NK-92 (cell line): Measurements from ENCODE around the gene JDP2.

ENCODE experiments used
- DNase-seq: peaks from one replicate; lab custom pipeline; 2025; ENCODE audit not compliant: unreplicated experiment; lab: John Stamatoyannopoulos, UW

JDP2 gene

DNA sequence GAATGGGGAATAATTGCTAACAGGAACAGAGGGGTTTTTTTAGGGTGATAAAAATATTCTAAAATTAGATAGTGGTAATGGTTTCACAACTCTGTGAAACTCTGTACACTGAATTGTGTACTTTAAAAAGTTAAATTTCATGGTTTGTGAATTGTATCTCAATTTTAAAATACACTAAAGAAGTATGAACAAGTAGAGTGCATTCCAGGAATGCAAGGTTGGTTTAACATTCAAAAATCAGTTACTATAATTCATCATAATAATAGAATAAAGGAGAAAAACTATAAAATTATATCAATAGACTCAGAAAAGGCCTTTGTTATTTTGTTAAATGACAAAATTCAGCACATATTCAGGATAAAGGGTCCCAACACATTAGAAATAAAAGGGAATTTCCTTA is 83.4 kb downstream of the JDP2 start:
- no peak for DNase-seq

DNA sequence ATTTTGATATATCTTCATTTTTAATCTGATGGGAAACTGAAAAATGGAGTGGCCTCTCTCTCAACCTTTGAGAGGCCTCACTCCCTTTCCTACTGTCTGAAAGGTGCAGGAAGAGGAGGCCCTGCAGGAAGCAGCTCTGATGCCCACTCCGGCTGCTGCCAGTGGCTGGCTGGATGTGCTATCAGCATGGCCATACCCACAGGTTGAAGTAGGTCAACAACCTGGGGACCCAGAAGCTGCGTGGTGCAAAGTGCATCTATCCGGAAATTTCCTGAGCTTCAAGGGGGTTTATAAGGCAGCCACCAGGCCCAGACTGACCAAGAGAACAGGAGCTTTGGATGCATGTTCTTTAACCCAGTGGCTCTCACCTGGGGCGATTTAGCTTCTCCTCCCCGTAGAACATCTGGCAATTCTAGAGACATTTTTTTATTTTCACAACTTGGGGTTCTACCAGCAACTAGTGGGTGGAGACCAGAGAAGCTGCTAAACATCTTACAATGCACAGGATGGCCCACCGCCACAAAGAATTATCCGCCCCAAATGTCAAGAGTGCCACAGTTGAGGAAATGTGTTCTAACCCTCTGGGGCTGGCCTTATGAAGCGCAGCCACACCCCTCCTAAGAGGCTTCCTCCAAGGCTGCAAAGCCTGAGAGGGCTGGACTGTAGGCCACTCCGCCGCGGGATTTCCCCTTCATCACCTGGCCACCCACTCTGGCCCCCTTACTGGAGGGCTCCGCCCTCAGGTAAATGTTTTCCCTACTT is 86.3 kb downstream of the JDP2 start:
- DNase-seq = no peak

DNA sequence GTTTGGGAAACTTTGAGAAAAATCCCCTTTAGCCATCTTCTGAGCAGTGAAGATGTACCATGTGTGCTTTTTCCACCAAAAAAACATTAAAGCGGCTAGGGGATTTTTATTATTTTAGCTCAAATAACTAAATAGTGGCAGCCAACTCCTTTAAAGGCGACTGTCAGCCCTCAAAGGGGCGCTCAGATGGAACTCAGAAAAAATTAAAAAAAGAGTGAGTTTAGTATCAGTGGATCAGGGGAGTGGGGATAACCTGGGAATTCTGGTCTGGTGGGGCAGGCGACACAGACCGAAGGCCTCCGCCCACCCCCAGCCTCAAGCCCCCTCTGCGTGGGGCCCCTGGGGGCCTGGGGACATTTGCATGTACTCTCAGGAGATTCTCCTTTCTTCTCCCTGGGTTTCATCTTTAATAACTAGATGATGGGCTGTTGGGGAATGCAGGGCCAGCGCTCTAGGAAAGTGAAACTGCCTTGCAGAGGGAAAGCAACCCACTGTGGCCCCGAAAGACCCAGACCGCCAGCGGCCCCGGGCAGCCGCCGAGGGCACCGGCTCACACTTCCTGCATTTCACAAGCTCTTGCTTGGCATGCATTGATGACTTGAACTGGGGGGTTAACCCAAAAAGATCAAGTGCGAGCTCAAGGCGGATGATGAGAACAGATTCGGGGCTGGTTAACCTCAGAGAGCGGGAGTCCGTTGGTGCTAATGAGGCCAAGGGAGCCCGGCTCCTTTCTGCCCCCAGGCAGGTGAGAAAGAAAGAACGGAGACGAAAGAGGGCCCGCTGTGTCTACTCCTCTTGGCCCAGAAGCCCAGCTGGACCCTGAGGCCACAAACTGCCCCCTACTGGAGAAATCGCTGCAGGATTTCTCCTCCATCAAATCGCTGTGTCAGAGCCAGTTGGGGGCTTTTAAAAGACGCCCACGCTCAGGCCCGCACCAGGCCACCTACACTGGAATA is 87.1 kb downstream of the JDP2 start:
- no peak for DNase-seq

DNA sequence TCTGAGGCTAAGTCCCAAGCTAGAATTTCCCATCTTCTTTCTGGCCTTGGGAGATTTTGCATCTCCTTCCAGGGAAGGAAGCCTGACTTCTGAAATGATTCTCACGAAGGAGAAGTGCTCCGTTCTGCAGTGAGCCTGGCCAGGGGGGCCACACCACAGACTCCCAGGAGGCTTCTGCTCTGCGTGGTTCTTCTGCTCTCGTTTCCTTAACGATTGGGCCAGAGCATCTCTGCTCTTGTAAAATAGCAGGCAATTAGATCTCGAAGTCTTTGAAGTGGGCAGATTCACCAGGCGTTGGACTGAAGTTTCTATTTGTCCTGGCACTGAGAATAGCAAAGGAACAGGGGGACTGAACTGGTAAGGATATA is 87.8 kb downstream of the JDP2 start:
- DNase-seq = no peak

DNA sequence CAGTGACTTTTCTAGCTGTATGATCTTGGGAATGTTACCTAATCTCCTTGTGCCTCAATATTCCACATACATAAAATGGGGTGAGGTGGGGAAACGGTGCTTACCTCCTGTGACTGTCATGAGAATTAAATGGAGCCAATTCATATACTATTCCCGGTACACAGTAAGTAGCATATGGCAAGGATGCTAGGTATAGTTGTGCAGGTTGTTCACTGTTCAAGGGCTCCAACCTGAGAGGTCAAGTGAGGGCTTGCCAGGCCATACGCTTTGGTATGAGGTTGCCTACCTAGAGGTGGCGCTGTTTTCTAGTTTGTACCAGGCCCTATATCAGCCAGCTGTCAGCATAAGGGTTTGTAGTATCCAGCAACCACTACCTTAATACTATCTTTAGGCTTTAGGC is 90.8 kb downstream of the JDP2 start:
- DNase-seq = no peak

DNA sequence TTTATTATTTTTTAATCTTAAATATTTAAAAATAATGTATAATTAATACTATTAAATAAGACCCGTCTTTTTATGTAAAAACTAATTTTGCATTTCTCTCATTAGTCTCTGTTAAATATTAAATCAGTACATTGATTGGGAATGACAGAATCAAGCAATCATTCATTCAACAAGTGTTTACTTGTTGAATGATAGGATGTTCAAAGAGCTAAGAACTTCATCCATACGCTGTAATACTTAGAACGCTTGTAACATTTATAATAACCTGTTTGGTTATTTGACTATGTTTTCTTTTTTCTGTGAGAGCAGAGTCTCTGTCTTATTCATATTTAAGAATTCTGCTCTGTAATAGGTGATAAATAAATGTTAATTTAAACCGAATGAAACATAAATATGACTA is 91.6 kb downstream of the JDP2 start:
- no peak for DNase-seq

DNA sequence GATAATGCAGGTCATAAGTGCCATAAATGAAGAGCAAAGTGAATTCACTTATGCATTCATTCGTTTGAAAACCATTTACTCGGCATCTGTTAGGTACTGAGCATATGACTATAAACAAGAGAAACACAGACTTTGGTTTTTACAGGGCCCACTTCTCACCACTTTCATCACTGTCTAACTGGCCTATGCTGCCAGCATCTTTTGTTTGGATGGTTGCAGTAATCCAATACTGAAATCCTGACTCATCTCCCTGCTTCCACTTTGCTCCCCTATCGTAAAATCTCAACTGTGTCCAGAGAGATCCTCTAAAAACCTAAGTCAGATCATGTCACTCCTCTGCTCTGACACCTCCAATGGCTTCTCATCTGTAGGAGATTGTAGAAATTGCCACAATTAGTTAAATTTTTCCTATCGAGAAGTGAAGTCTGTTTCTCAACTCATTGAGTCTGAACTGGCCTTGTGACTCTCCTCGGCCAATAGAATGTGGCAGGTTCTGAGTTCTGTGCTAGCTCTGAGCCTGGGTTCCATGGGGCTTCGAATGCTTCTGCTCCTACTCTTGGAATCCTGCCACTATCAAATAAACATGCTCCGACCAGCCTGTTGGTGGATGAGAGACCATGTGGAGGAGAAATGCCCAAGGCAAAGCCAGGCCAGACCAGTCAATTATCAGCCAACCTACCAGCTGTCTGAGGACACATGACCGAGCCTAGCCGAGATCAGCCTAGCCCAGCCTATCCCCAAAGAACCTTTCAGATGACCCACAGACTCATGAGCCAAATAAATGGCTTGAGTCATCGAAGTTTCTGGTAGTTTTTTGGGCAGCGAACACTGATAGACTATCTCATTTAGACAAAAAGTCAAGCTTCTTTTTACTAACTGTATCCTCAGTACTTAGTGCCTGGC is 92.3 kb downstream of the JDP2 start:
- DNase-seq = no peak

DNA sequence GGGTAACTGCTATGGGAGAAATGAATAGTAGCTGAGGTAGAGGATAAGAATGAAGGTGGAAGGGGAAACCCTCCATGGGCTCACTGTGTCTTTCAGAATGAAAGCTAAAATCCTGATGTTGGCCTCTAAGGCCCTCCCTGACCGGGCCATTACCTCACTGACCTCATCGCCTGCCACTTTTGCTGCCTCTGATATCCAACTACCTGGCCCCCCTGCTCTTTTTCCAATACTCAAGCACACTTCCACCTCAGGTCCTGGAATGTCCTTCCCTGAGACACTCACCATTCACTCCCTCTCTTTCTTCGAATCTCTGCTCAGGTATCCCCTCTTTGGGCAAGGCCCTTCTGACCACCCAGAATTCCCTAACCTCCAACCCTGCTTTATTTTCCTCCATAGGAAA is 93.0 kb downstream of the JDP2 start:
- DNase-seq = no peak

DNA sequence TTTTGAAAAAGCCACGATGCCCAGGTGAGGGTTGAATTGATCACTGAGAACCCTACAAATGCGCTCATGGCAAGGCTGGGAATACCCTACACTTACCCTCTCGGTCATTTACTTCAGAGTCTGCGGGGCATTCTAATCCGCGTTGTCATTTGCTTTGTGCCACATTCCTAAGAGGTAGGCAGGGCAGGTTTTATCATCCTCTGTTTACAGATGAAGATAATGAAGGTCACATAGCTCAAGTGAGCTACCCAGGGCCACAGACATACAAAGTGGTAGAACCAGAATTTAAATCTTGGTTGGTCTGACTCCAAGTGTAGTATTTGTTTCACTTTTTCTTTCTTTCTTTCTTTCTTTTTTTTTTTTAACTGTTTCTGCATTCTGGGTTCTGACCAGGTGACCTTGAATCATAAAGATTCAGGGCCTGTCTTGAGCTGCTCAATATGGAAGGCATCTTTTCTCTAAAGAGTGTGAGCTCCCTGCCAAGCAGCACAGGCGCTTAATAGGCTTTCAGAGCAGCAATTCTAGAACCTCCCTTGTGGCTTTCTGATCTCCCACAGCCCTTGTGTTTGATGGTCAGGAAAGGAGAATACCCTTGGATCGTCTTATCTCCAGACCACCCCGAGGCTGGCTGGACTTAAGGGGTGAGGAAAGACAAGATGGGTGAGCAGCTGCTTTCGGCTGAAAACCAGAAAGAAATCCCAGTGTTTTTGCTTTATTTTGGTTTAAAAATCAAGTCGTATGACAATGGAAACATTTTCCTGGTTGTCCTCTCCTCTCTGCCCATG is 93.8 kb downstream of the JDP2 start:
- DNase-seq = no peak

DNA sequence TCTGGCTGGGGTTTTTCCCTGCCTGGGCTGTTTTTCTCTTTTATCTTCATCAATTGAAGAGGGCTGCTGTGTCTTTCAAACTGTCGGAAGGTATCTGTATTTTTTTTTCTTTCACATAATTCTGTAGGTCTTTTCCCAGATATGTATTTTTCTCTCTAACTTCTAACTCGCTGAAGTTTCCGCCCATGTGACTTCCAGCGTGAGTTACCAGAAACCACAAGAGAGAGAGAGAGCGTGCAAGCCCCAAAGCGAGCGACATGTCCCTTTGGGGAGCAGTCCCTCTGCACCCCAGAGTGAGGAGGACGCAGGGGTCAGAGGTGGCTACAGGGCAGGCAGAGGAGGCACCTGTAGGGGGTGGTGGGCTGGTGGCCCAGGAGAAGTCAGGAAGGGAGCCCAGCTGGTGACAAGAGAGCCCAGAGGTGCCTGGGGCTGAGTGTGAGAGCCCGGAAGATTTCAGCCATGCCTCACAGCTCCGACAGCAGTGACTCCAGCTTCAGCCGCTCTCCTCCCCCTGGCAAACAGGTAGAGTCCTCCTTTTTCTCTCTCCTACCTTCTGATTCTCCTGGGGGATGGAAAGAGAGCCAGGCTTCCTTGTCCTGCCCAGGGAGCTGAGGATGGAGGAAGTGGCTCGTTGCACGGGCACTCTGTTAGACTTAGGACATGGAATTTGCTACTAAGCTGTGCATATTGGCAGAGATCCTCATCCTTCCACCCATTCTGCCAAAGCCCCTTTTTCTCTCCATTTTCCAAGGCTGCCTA is 94.6 kb downstream of the JDP2 start, which contains the start of gene BATF:
Gene BATF, plus strand, starts transcription at position 246 of the 759 bp plus-strand sequence. Its CDS starts 214 bp downstream, at position 460.
- DNase-seq = no peak

DNA sequence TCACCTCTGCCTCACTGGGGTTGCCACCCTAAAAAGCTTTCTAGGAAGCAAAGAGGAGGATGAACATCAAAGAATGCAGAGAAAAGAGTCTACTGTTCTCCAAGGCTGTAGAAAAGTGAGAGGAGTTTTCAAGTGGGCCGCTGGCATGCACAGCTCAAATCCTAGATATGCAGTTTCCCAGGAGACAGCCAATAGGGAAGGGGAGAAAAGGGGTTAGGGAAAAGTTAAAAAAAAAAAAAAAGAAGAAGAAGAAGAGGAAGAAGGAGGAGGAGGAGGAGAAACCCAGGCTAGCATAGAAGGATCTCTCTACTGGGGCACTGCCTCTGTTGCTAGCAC is 95.1 kb downstream of the JDP2 start:
- DNase-seq = no peak
